HEK293T (cell line): ENCODE results near the gene OSR1.

Source experiments
- CTCF ChIA-PET: fragments of 350-600 bp; formaldehyde crosslinking; extraction: SDS; loops from one replicate; lab custom pipeline; 2021; ENCODE audit warnings: antibody characterized with exemption, inconsistent platforms; lab: Yijun Ruan, JAX
- POLR2A ChIA-PET: fragments of 350-600 bp; formaldehyde crosslinking; extraction: SDS; loops from one replicate; lab custom pipeline; 2020; ENCODE audit warnings: antibody characterized with exemption, inconsistent platforms; lab: Yijun Ruan, JAX
- DNase-seq: peaks from one replicate; pipeline ENCODE4 v3.0.0; 2012; ENCODE audit warnings: mixed read lengths; ENCODE audit errors: extremely low spot score
- ARNT ChIP-seq: fragments of 450-650 bp; IDR thresholded peaks from 2 replicates; pipeline ENCODE4 v1.6.1; 2017; ENCODE audit warnings: mild to moderate bottlenecking
- BHLHE40 ChIP-seq: fragments of 450-650 bp; IDR thresholded peaks from 2 replicates; pipeline ENCODE4 v1.6.1; 2016; ENCODE audit warnings: mild to moderate bottlenecking, moderate library complexity, borderline replicate concordance
- CTBP1 ChIP-seq: fragments of 450-650 bp; IDR thresholded peaks from 2 replicates; pipeline ENCODE4 v1.6.1; 2016; ENCODE audit warnings: borderline replicate concordance
- ELF4 ChIP-seq: fragments of 450-650 bp; IDR thresholded peaks from 2 replicates; pipeline ENCODE4 v1.6.1; 2017; ENCODE audit warnings: antibody characterized with exemption
- FOXA1 ChIP-seq: fragments of 450-650 bp; IDR thresholded peaks from 2 replicates; pipeline ENCODE4 v1.6.1; 2016; ENCODE audit warnings: mild to moderate bottlenecking
- FOXK2 ChIP-seq: fragments of 450-650 bp; IDR thresholded peaks from 2 replicates; pipeline ENCODE4 v1.6.1; 2016; ENCODE audit warnings: mild to moderate bottlenecking
- FOXM1 ChIP-seq: fragments of 450-650 bp; IDR thresholded peaks from 2 replicates; pipeline ENCODE4 v1.6.1; 2017; ENCODE audit warnings: mild to moderate bottlenecking, borderline replicate concordance
- HDGF ChIP-seq: fragments of 450-650 bp; IDR thresholded peaks from 2 replicates; pipeline ENCODE4 v1.6.1; 2017; ENCODE audit warnings: antibody characterized with exemption, borderline replicate concordance
- L3MBTL2 ChIP-seq: fragments of 450-650 bp; conservative IDR thresholded peaks from 2 replicates; pipeline ENCODE4 v1.6.1; 2016; ENCODE audit warnings: mild to moderate bottlenecking
- LEF1 ChIP-seq: fragments of 450-650 bp; IDR thresholded peaks from 2 replicates; pipeline ENCODE4 v1.6.1; 2017; ENCODE audit warnings: mild to moderate bottlenecking, borderline replicate concordance
- NFRKB ChIP-seq: fragments of 450-650 bp; IDR thresholded peaks from 2 replicates; pipeline ENCODE4 v1.6.1; 2016; ENCODE audit warnings: mild to moderate bottlenecking, moderate library complexity
- PKNOX1 ChIP-seq: fragments of 450-650 bp; IDR thresholded peaks from 2 replicates; pipeline ENCODE4 v1.6.1; 2016
- SP1 ChIP-seq: fragments of 450-650 bp; IDR thresholded peaks from 2 replicates; pipeline ENCODE4 v1.6.1; 2017
- SUZ12 ChIP-seq: fragments of 450-650 bp; IDR thresholded peaks from 2 replicates; pipeline ENCODE4 v1.6.1; 2016; ENCODE audit warnings: mild to moderate bottlenecking
- TARDBP ChIP-seq: fragments of 450-650 bp; IDR thresholded peaks from 2 replicates; pipeline ENCODE4 v1.6.1; 2016
- ZNF384 ChIP-seq: fragments of 450-650 bp; IDR thresholded peaks from 2 replicates; pipeline ENCODE4 v1.6.1; 2016

Gene OSR1

GRCh38 chr2:19351899-19352697, 6.3 kb downstream of the OSR1 start:
- POLR2A ChIA-PET = no interaction called here

GRCh38 chr2:19351499-19351898, 6.9 kb downstream of the OSR1 start:
- DNase-seq = no peak
- POLR2A ChIA-PET = no interaction called here
- no peak for TF ChIP-seq ZNF384
- TF ChIP-seq TARDBP = no peak
- TF ChIP-seq FOXM1 = no peak
- TF ChIP-seq ELF4 = no peak
- no peak for TF ChIP-seq CTBP1
- TF ChIP-seq SP1 = no peak
- TF ChIP-seq PKNOX1 = no peak
- no peak for TF ChIP-seq NFRKB
- no peak for TF ChIP-seq FOXA1
- TF ChIP-seq L3MBTL2 = no peak
- no peak for TF ChIP-seq LEF1
- no peak for TF ChIP-seq ARNT
- no peak for TF ChIP-seq BHLHE40
- CTCF ChIA-PET = no interaction called here

More at GRCh38 chr2:19351899-19352697, 6.3 kb downstream of the OSR1 start:
- CTCF ChIA-PET = interaction anchor here (0.5 kb wide), 1 partner anchor 1594 kb away, joined by 3 read pairs; no protein-coding TSS in a partner anchor
- DNase-seq = no peak
- TF ChIP-seq TARDBP (no peak), CTBP1 (no peak), FOXA1 (no peak), ELF4 (no peak), LEF1 (no peak), ZNF384 (no peak), PKNOX1 (no peak), SUZ12 (no peak), NFRKB (no peak), ARNT (no peak), FOXK2 (no peak), BHLHE40 (no peak), HDGF (no peak), L3MBTL2 (no peak), FOXM1 (no peak), SP1 (no peak)

- POLR2A ChIA-PET = no interaction called here
- no peak for DNase-seq
- CTCF ChIA-PET = interaction anchor here (0.7 to 1.7 kb wide), 3 partner anchors 393 to 1413 kb away, joined by 3 to 5 read pairs (median 3); no protein-coding TSS in a partner anchor
Measured at GRCh38 chr2:19350678-19351401, 7.6 kb downstream of the OSR1 start.

GRCh38 chr2:19349911-19350677, 8.3 kb downstream of the OSR1 start:
- ChIA-PET CTCF (interaction anchor here (0.7 to 1.7 kb wide), 3 partner anchors 394 to 1412 kb away, joined by 3 to 5 read pairs (median 3); no protein-coding TSS in a partner anchor), POLR2A (interaction anchor here (2.7 kb wide), 1 partner anchor 8 kb away, joined by 14 read pairs; the partner anchor contains the start of gene OSR1)
- peak; percentile 51 for DNase-seq
- no peak for TF ChIP-seq BHLHE40

More at GRCh38 chr2:19350678-19351401, 7.6 kb downstream of the OSR1 start:
- TF ChIP-seq TARDBP (no peak), FOXM1 (no peak), FOXK2 (no peak), ZNF384 (no peak), HDGF (no peak), ARNT (no peak), FOXA1 (no peak), L3MBTL2 (no peak), BHLHE40 (no peak), CTBP1 (no peak), ELF4 (no peak), SUZ12 (no peak), SP1 (no peak), NFRKB (no peak), LEF1 (no peak)

GRCh38 chr2:19348692-19349091, 9.7 kb downstream of the OSR1 start:
- CTCF ChIA-PET = interaction anchor here (1.1 kb wide), 1 partner anchor 15 kb away, joined by 4 read pairs; no protein-coding TSS in a partner anchor
- TF ChIP-seq HDGF (no peak), CTBP1 (no peak), TARDBP (no peak), L3MBTL2 (no peak), PKNOX1 (no peak), BHLHE40 (no peak), ZNF384 (no peak), ARNT (no peak), NFRKB (no peak), FOXM1 (no peak)
- no peak for DNase-seq
- POLR2A ChIA-PET = interaction anchor here (2.7 kb wide), 1 partner anchor 10 kb away, joined by 14 read pairs; the partner anchor contains the start of gene OSR1
